Suprapubic skin (tissue), 4 donors: ENCODE measurements around the gene SENP6. TPM values are rescaled to one million over a fixed set of nuclear protein-coding genes. Genes with fewer than 3 reads are reported as not detected.

ENCODE experiments used
- DNase-seq, 2 donors: peaks; one replicate each; pipeline ENCODE4 v3.0.0-alpha.2; 2019; ENCODE audit warnings: low spot score in 2 of 2
- H3K27ac ChIP-seq: fragments of 200-600 bp; sonication (generic); one replicate; pipeline ENCODE4 v1.5.1; 2019
- H3K27me3 ChIP-seq: fragments of 200-600 bp; sonication (generic); one replicate; pipeline ENCODE4 v1.5.1; 2019
- H3K36me3 ChIP-seq: fragments of 200-600 bp; sonication (generic); one replicate; pipeline ENCODE4 v1.5.1; 2019
- H3K4me1 ChIP-seq: fragments of 200-600 bp; sonication (generic); one replicate; pipeline ENCODE4 v1.5.1; 2019
- H3K4me3 ChIP-seq: fragments of 200-600 bp; sonication (generic); one replicate; pipeline ENCODE4 v1.5.1; 2019; ENCODE audit warnings: mild to moderate bottlenecking
- H3K9me3 ChIP-seq: fragments of 200-600 bp; sonication (generic); one replicate; pipeline ENCODE4 v1.5.1; 2019
- EP300 ChIP-seq: sonication (generic); formaldehyde crosslinking; IDR thresholded peaks from one replicate; pipeline ENCODE4 v1.6.1; 2017; ENCODE audit warnings: antibody characterized with exemption
- POLR2A ChIP-seq, 2 donors: fragments of 450-650 bp; IDR thresholded peaks; one replicate each; pipeline ENCODE4 v1.6.1; 2017; ENCODE audit warnings: antibody characterized with exemption in 2 of 2, mild to moderate bottlenecking in 2 of 2, moderate library complexity in 2 of 2
- POLR2AphosphoS5 ChIP-seq, 3 donors: sonication (generic); formaldehyde crosslinking; IDR thresholded peaks; one replicate each; pipeline ENCODE4 v1.6.1; 2017; ENCODE audit warnings: antibody characterized with exemption in 3 of 3
- WGBS: methylation state at CpG from one replicate; pipeline ENCODE4 v1.1.5; 2018; 5-methylcytosine and 5-hydroxymethylcytosine counted together
- total RNA-seq, 4 donors: library from RNA; depleted of rRNA; stranded (reverse); fragments of >200 nt; gene quantifications; one replicate each; pipeline ENCODE4 v1.1.0, GENCODE V29; 2016
- TF ChIP-seq, protein P1 (sequence below), 2 donors: fragments of 200-600 bp in 1 of 2; fragments of 450-650 bp in 1 of 2; sonication (generic) in 1 of 2; IDR thresholded peaks; one replicate each; pipeline ENCODE4 v1.5.1; 2016 to 2019; ENCODE audit warnings: antibody characterized with exemption in 2 of 2, mild to moderate bottlenecking in 1 of 2, moderate library complexity in 1 of 2

SENP6 gene
- total RNA-seq, 4 donors from 2014 or later: 65.1 to 176 (median 83.2) TPM

DNA sequence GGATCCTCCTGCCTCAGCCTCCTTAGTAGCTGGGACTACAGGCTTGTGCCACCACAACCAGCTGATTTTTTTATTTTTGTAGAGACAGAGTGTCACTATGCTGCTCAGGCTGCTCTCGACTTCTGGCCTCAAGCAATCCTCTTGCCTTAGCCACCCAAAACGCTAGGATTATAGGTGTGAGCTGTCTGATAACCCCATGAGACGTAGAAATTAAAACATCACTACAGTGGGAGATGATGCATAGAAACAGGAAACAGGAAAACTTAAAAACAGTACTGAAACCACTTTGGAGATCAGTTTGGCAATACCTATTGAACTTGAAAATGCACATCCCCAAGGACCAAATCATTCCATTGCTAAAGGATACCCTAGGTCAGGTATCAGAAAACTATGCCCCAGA is 10.8 kb downstream of the SENP6 start:
- DNase-seq: no peak
- 85% methylated on average over 3 of the region's 3 CpGs for WGBS
- Histone ChIP-seq H3K4me1 (peaks cover 65% of the 10 kb centered on the region), H3K36me3 (no peaks in the 10 kb centered on the region), H3K9me3 (no peaks in the 10 kb centered on the region), H3K4me3 (no peak overlapping the region), H3K27me3 (no peaks in the 10 kb centered on the region), H3K27ac (no peak overlapping the region)
- TF ChIP-seq POLR2AphosphoS5 (IDR thresholded peaks at IDR 0.05): no peak
- TF ChIP-seq POLR2A (IDR thresholded peaks at IDR 0.05): no peak

DNA sequence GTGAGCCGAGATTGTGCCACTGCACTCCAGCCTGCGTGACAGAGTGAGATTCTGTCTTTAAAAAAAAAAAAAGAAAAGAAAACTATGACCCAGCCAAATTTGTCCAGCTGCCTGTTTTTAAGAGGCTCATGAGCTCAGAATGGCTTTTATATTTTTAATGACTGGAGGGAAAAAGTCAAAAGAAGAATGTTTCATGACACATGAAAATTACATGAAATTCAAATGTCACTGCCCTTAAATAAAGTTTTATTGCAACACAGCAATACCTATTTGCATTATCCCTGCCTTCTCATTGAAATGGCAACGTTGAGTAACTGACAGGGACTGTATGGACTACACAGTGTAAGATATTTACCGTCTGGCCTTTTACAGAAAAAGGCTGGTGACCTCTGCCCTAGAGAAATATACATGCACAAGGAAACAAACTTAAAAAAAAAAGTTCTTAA is 11.4 kb downstream of the SENP6 start:
- Histone ChIP-seq H3K27ac (no peak overlapping the region), H3K36me3 (no peaks in the 10 kb centered on the region), H3K27me3 (no peaks in the 10 kb centered on the region), H3K4me3 (no peak overlapping the region), H3K4me1 (peaks cover 63% of the 10 kb centered on the region), H3K9me3 (no peaks in the 10 kb centered on the region)
- TF ChIP-seq EP300 (no peak), POLR2AphosphoS5 (IDR thresholded peaks at IDR 0.05) (no peak), POLR2A (IDR thresholded peaks at IDR 0.05) (no peak)
- TF ChIP-seq, protein P1, sequence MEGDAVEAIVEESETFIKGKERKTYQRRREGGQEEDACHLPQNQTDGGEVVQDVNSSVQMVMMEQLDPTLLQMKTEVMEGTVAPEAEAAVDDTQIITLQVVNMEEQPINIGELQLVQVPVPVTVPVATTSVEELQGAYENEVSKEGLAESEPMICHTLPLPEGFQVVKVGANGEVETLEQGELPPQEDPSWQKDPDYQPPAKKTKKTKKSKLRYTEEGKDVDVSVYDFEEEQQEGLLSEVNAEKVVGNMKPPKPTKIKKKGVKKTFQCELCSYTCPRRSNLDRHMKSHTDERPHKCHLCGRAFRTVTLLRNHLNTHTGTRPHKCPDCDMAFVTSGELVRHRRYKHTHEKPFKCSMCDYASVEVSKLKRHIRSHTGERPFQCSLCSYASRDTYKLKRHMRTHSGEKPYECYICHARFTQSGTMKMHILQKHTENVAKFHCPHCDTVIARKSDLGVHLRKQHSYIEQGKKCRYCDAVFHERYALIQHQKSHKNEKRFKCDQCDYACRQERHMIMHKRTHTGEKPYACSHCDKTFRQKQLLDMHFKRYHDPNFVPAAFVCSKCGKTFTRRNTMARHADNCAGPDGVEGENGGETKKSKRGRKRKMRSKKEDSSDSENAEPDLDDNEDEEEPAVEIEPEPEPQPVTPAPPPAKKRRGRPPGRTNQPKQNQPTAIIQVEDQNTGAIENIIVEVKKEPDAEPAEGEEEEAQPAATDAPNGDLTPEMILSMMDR (IDR thresholded peaks at IDR 0.05): no peak
- no peak for DNase-seq
- WGBS: 43% methylated on average over 4 of the region's 4 CpGs

GRCh38 chr6:75618437-75618836 is 16.8 kb downstream of the SENP6 start:
- no peaks in the 10 kb centered on the region for H3K9me3 ChIP-seq
- no peaks in the 10 kb centered on the region for H3K27me3 ChIP-seq
- 97% methylated on average over 1 of the region's 1 CpG for WGBS
- no peak for TF ChIP-seq POLR2A (IDR thresholded peaks at IDR 0.05)
- TF ChIP-seq POLR2AphosphoS5 (IDR thresholded peaks at IDR 0.05): no peak
- no peak overlapping the region for H3K27ac ChIP-seq
- H3K4me3 ChIP-seq: no peak overlapping the region
- no peak for DNase-seq
- peaks cover 37% of the 10 kb centered on the region for H3K4me1 ChIP-seq
- no peaks in the 10 kb centered on the region for H3K36me3 ChIP-seq

DNA sequence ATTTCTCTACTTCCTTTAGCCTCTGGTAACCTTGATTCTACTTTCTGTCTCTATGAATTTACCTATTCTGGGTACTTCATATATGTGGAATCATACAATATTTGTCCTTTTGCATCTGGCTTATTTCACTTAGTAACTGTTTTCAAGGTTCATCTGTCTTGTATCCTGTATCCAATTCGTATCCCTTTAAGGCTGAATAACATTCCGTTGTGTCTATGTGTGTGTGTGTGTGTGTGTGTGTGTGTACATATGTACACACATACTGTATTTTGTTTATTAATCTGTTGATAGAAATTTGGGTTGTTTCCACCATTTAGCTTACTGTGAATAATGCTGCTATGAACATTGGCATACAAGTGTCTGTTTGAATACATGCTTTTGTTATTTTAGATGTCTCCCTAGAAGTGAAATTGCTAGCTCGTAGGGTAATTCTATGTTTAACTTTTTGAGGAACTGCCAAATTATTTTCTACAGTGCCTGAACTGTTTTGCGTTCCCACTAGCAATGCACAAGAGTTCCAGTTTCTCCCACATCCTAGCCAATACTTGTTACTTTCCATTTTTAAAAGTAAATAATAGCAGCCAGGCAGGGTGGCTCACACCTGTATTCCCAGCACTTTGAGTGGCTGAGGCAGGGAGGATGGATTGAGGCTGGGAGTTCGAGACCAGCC is 17.7 kb downstream of the SENP6 start:
- Histone ChIP-seq H3K27ac (no peak overlapping the region), H3K9me3 (no peaks in the 10 kb centered on the region), H3K27me3 (no peaks in the 10 kb centered on the region), H3K36me3 (peaks cover 7% of the 10 kb centered on the region), H3K4me1 (peaks cover 35% of the 10 kb centered on the region), H3K4me3 (no peak overlapping the region)
- TF ChIP-seq EP300 (no peak), POLR2AphosphoS5 (IDR thresholded peaks at IDR 0.05) (no peak), POLR2A (IDR thresholded peaks at IDR 0.05) (no peak)
- TF ChIP-seq, protein P1 (IDR thresholded peaks at IDR 0.05): no peak
- no peak for DNase-seq
- 57% methylated on average over 5 of the region's 5 CpGs for WGBS

GRCh38 chr6:75620381-75621304 is 19.0 kb downstream of the SENP6 start:
- TF ChIP-seq, protein P1 (IDR thresholded peaks at IDR 0.05): no peak
- no peak for TF ChIP-seq EP300
- no peak for TF ChIP-seq POLR2A (IDR thresholded peaks at IDR 0.05)
- WGBS: 65% methylated on average over 7 of the region's 7 CpGs
- Histone ChIP-seq H3K27ac (no peak overlapping the region), H3K36me3 (peaks cover 14% of the 10 kb centered on the region), H3K4me1 (peaks cover 27% of the 10 kb centered on the region), H3K27me3 (no peaks in the 10 kb centered on the region), H3K9me3 (no peaks in the 10 kb centered on the region), H3K4me3 (no peak overlapping the region)
- DNase-seq: no peak

DNA sequence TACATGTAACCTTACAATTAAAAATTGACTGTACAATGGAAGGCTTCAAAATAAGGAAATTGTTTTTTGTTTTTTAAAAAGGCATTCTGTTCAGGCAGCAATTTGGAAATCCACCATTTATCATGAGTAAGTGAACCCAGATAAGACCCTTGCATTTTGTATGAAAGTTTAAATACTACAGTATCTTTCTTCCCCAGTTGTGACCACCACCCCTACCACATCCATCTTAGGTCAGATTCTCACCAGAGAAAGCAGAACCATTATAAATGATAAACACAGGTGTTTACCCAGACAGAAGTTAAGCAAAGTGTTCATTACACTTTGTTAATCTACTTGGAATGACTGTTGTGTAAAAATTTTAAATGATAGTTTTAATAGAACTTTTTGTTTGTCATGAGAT is 20.2 kb downstream of the SENP6 start:
- H3K36me3 ChIP-seq: peaks cover 14% of the 10 kb centered on the region
- TF ChIP-seq, protein P1 (IDR thresholded peaks at IDR 0.05): no peak
- no peak for TF ChIP-seq EP300
- no peak for TF ChIP-seq POLR2A (IDR thresholded peaks at IDR 0.05)
- no peak for TF ChIP-seq POLR2AphosphoS5 (IDR thresholded peaks at IDR 0.05)
- peaks cover 24% of the 10 kb centered on the region for H3K4me1 ChIP-seq

More for the DNA sequence above, 20.2 kb downstream of the SENP6 start:
- no peaks in the 10 kb centered on the region for H3K27me3 ChIP-seq
- no peak overlapping the region for H3K27ac ChIP-seq
- H3K4me3 ChIP-seq: no peak overlapping the region
- no peak for DNase-seq
- no peaks in the 10 kb centered on the region for H3K9me3 ChIP-seq
